H9 (cell line): ENCODE data around the gene ARPC1B. TPM values are rescaled to one million over a fixed set of nuclear protein-coding genes. Genes with fewer than 3 reads are reported as not detected.
"Not testable (repeated sequence)": the region's sequence is repeated elsewhere in the genome, so short reads cannot be mapped to it uniquely, and the experiment has no call there.

ENCODE experiments used
- DNase-seq: peaks from one replicate; pipeline ENCODE4 v3.0.0-alpha.2; 2017
- H2AFZ ChIP-seq: one replicate; pipeline ENCODE4 v1.6.1; 2013; ENCODE audit warnings: mild to moderate bottlenecking, low read length, control low read depth, moderate library complexity
- H2AK5ac ChIP-seq: 2 replicates; pipeline ENCODE4 v1.6.1; 2013; ENCODE audit warnings: low read length, control low read depth, mixed read lengths; ENCODE audit not compliant: insufficient read length
- H2BK120ac ChIP-seq: one replicate; pipeline ENCODE4 v1.6.1; 2013; ENCODE audit warnings: low read depth, mild to moderate bottlenecking, low read length, control low read depth, inconsistent platforms; ENCODE audit not compliant: poor library complexity, severe bottlenecking
- H2BK12ac ChIP-seq: 2 replicates; pipeline ENCODE4 v1.6.1; 2013; ENCODE audit warnings: low read length, control low read depth, mixed read lengths, low read depth; ENCODE audit not compliant: insufficient read length
- H2BK15ac ChIP-seq: 2 replicates; pipeline ENCODE4 v1.6.1; 2013; ENCODE audit warnings: low read depth, low read length, control low read depth
- H2BK20ac ChIP-seq: one replicate; pipeline ENCODE4 v1.6.1; 2013; ENCODE audit warnings: low read depth, mild to moderate bottlenecking, low read length, control low read depth, inconsistent platforms; ENCODE audit not compliant: poor library complexity, severe bottlenecking
- H2BK5ac ChIP-seq: 2 replicates; pipeline ENCODE4 v1.6.1; 2013; ENCODE audit warnings: low read length, control low read depth, mixed read lengths; ENCODE audit not compliant: insufficient read length
- H3K14ac ChIP-seq: 2 replicates; pipeline ENCODE4 v1.6.1; 2013; ENCODE audit warnings: low read length, control low read depth; ENCODE audit not compliant: insufficient read depth
- H3K18ac ChIP-seq: 2 replicates; pipeline ENCODE4 v1.6.1; 2013; ENCODE audit warnings: low read depth, mild to moderate bottlenecking, mixed read lengths, low read length, control low read depth; ENCODE audit not compliant: insufficient read length
- H3K23ac ChIP-seq: 2 replicates; pipeline ENCODE4 v1.6.1; 2013; ENCODE audit warnings: low read length, control low read depth, mixed read lengths, low read depth; ENCODE audit not compliant: insufficient read length
- H3K23me2 ChIP-seq: 2 replicates; pipeline ENCODE4 v1.6.1; 2013; ENCODE audit warnings: low read depth, mild to moderate bottlenecking, mixed read lengths, low read length, control low read depth; ENCODE audit not compliant: insufficient read length, poor library complexity, severe bottlenecking
- H3K27ac ChIP-seq: 2 replicates; pipeline ENCODE4 v1.5.1; 2013; ENCODE audit warnings: low read length, control low read depth, mixed read lengths, low read depth; ENCODE audit not compliant: insufficient read length
- H3K27me3 ChIP-seq: 2 replicates; pipeline ENCODE4 v1.6.1; 2013; ENCODE audit warnings: low read length, control low read depth, inconsistent platforms; ENCODE audit not compliant: insufficient read depth
- H3K4ac ChIP-seq: 2 replicates; pipeline ENCODE4 v1.6.1; 2013; ENCODE audit warnings: low read depth, mild to moderate bottlenecking, control low read depth, inconsistent platforms, low read length, moderate library complexity
- H3K4me1 ChIP-seq: 2 replicates; pipeline ENCODE4 v1.6.1; 2013; ENCODE audit warnings: low read length, control low read depth, inconsistent platforms; ENCODE audit not compliant: insufficient read depth
- H3K4me2 ChIP-seq: 2 replicates; pipeline ENCODE4 v1.6.1; 2013; ENCODE audit warnings: low read length, control low read depth, mixed read lengths; ENCODE audit not compliant: insufficient read length, insufficient read depth
- H3K56ac ChIP-seq: 2 replicates; pipeline ENCODE4 v1.6.1; 2013; ENCODE audit warnings: low read depth, mild to moderate bottlenecking, mixed read lengths, low read length, control low read depth; ENCODE audit not compliant: insufficient read length
- H3K79me1 ChIP-seq: 2 replicates; pipeline ENCODE4 v1.6.1; 2013; ENCODE audit warnings: low read depth, mild to moderate bottlenecking, moderate library complexity, low read length, control low read depth, inconsistent platforms; ENCODE audit not compliant: insufficient read depth, poor library complexity, severe bottlenecking
- H3K79me2 ChIP-seq: 2 replicates; pipeline ENCODE4 v1.6.1; 2013; ENCODE audit warnings: low read length, control low read depth, inconsistent platforms; ENCODE audit not compliant: insufficient read depth
- H3K9ac ChIP-seq: 2 replicates; pipeline ENCODE4 v1.6.1; 2013; ENCODE audit warnings: low read length, control low read depth, mixed read lengths; ENCODE audit not compliant: insufficient read length; ENCODE audit errors: extremely low read depth
- H3K9me3 ChIP-seq: one replicate; pipeline ENCODE4 v1.6.1; 2013; ENCODE audit warnings: low read depth, low read length, inconsistent platforms; ENCODE audit not compliant: control insufficient read depth
- H3T11ph ChIP-seq: one replicate; pipeline ENCODE4 v1.6.1; 2013; ENCODE audit warnings: mild to moderate bottlenecking, low read length, control low read depth, inconsistent platforms
- H4K20me1 ChIP-seq: one replicate; pipeline ENCODE4 v1.6.1; 2013; ENCODE audit not compliant: control insufficient read depth, insufficient read length, insufficient read depth
- H4K5ac ChIP-seq: 2 replicates; pipeline ENCODE4 v1.6.1; 2013; ENCODE audit warnings: low read depth, mild to moderate bottlenecking, mixed read lengths, low read length, control low read depth; ENCODE audit not compliant: insufficient read length
- H4K8ac ChIP-seq: replicated peaks from 2 replicates; pipeline ENCODE4 v1.6.1; 2013; ENCODE audit warnings: low read length, control low read depth, mixed read lengths, low read depth; ENCODE audit not compliant: insufficient read length
- H4K91ac ChIP-seq: 2 replicates; pipeline ENCODE4 v1.6.1; 2013; ENCODE audit warnings: low read depth, mild to moderate bottlenecking, moderate library complexity, mixed read lengths, low read length, control low read depth; ENCODE audit not compliant: insufficient read length
- H3K27ac Mint-ChIP-seq, 3 experiments: 2 replicates in 2 of 3; 3 replicates in 1 of 3; pipeline ENCODE4 v1.8.0; 2020 to 2021; ENCODE audit warnings: mixed read lengths in 3 of 3, mild to moderate bottlenecking in 1 of 3, moderate library complexity in 1 of 3
- H3K27me3 Mint-ChIP-seq: 2 replicates; pipeline ENCODE4 v1.8.0; 2021; ENCODE audit warnings: low read depth, mild to moderate bottlenecking, moderate library complexity, mixed read lengths
- H3K36me3 Mint-ChIP-seq, 3 experiments: 2 replicates in 2 of 3; 3 replicates in 1 of 3; pipeline ENCODE4 v1.8.0; 2020 to 2021; ENCODE audit warnings: low read depth in 3 of 3, mixed read lengths in 3 of 3; ENCODE audit not compliant: insufficient read depth in 1 of 3
- H3K4me1 Mint-ChIP-seq, 2 experiments: 2 replicates each; pipeline ENCODE4 v1.8.0; 2020; ENCODE audit warnings: mixed read lengths in 2 of 2
- H3K4me3 Mint-ChIP-seq, 2 experiments: 2 replicates in 1 of 2; 3 replicates in 1 of 2; pipeline ENCODE4 v1.8.0; 2020 to 2021; ENCODE audit warnings: mild to moderate bottlenecking in 2 of 2, mixed read lengths in 2 of 2, moderate library complexity in 1 of 2
- H3K9me3 Mint-ChIP-seq, 2 experiments: 2 replicates in 1 of 2; 3 replicates in 1 of 2; pipeline ENCODE4 v1.8.0; 2020; ENCODE audit warnings: mild to moderate bottlenecking in 2 of 2, mixed read lengths in 2 of 2, moderate library complexity in 1 of 2
- CTCF ChIP-seq: fragments of 200-600 bp; sonication (generic); conservative IDR thresholded peaks from 3 replicates; pipeline ENCODE4 v1.8.0; 2021; ENCODE audit warnings: antibody characterized with exemption, mild to moderate bottlenecking
- WGBS: extraction: QIAGEN DNeasy Blood & Tissue Kit; methylation state at CpG from one replicate; pipeline ENCODE4 v1.1.7; 2013; ENCODE audit warnings: missing lambda C conversion rate, low lambda C conversion rate, mixed read lengths; ENCODE audit not compliant: insufficient read length; ENCODE audit errors: extremely low coverage; 5-methylcytosine and 5-hydroxymethylcytosine counted together
- total RNA-seq: library from RNA; stranded (reverse); gene quantifications from 2 replicates; pipeline ENCODE4 v1.2.1, GENCODE V29; 2021

ARPC1B gene
- total RNA-seq, 1 experiment from 2014 or later = 56.3 TPM

DNA sequence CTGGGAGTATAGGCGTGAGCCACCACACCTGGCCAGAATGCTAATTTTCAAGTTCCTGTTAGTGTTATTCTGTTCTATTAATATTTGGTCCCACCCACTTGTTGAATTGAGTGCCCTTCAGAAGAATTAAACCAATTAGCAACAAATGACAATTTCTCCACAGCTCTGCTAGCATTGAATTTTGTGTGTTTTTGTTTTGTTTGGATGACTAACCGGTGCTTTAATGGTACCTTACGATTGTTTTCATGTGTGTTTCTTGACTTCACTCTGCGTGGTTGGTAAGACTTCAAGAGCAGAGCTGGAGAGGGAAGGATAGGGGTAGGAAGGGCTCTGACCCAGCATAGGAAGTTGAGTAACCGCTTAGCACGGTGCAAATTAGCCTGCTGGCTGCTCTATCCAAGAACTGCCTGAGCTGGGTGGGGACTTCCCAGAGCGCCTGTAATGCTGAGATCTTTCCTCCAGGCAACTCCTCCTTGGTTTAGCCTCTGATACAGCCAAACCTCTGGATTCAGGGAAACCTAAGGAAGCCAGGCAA is 4.6 kb downstream of the ARPC1B start:
- H2AK5ac ChIP-seq = no peak overlapping the region
- H3K23me2 ChIP-seq = no peaks in the 10 kb centered on the region
- H2BK20ac ChIP-seq = no peak overlapping the region
- peak overlapping the region; percentile 7 for H3K9ac ChIP-seq
- no peaks in the 10 kb centered on the region for H3K9me3 ChIP-seq
- no peak overlapping the region for H3K23ac ChIP-seq
- H4K20me1 ChIP-seq = no peaks in the 10 kb centered on the region
- H3K79me1 ChIP-seq = peaks cover 8% of the 10 kb centered on the region
- no peak overlapping the region for H4K91ac ChIP-seq
- H3K27ac ChIP-seq = no peak overlapping the region
- H3K56ac ChIP-seq = no peak overlapping the region
- no peak overlapping the region for H3K14ac ChIP-seq
- no peaks in the 10 kb centered on the region for H3K79me2 ChIP-seq
- H2BK15ac ChIP-seq = no peak overlapping the region
- H3K27me3 ChIP-seq = no peaks in the 10 kb centered on the region
- no peak overlapping the region for H3T11ph ChIP-seq
- no peak overlapping the region for H4K8ac ChIP-seq
- Mint-ChIP-seq H3K36me3 (peaks cover 7 to 21% (median 7%) of the 10 kb centered on the region in 3 experiments; a peak in 6 of 7 replicates), H3K4me1 (peaks cover 6 to 11% of the 10 kb centered on the region in 2 experiments), H3K9me3 (no peaks in the 10 kb centered on the region), H3K27me3 (no peaks in the 10 kb centered on the region), H3K27ac (peak overlapping the region in 2 of 3 experiments; percentile 49 to 81; a peak in 2 of 7 replicates), H3K4me3 (no peak overlapping the region)
- TF ChIP-seq CTCF = no peak
- WGBS = no CpG with 5 or more reads among the region's 7 CpGs
- no peak overlapping the region for H2BK120ac ChIP-seq
- H2BK5ac ChIP-seq = no peak overlapping the region
- no peak for DNase-seq
- H3K4me2 ChIP-seq = no peak overlapping the region
- no peaks in the 10 kb centered on the region for H3K4me1 ChIP-seq
- H2BK12ac ChIP-seq = no peak overlapping the region
- no peak overlapping the region for H2AFZ ChIP-seq
- no peak overlapping the region for H3K4ac ChIP-seq
- no peak overlapping the region for H4K5ac ChIP-seq
- no peak overlapping the region for H3K18ac ChIP-seq

DNA sequence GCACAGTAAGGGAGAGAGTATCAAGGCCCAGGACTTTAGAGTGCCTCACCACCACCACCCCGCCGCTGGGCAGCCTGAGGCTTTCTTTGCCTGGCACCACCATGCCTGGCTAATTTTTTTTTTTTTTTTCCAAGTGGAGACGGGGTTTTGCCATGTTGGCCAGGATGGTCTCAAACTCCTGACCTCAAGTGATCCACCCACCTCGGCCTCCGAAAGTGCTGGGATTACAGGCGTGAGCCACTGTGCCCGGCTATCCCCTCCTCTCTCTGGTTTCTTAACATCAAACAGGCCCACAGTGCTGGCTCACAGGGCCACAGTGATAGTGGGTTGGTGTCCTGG is 5.1 kb downstream of the ARPC1B start:
- not testable (repeated sequence) for H2BK12ac ChIP-seq, H4K91ac ChIP-seq, H3K23ac ChIP-seq, H4K8ac ChIP-seq, H3K9ac ChIP-seq, H2AFZ ChIP-seq, H3K27ac ChIP-seq, H4K5ac ChIP-seq, H2AK5ac ChIP-seq, H4K20me1 ChIP-seq, H3K56ac ChIP-seq, H3K14ac ChIP-seq, H3K4ac ChIP-seq, DNase-seq, H2BK5ac ChIP-seq, H3K4me1 ChIP-seq, H3K27me3 Mint-ChIP-seq, H2BK120ac ChIP-seq, H3K9me3 Mint-ChIP-seq, H3K79me2 ChIP-seq, H3T11ph ChIP-seq, H3K79me1 ChIP-seq, H3K23me2 ChIP-seq, H3K18ac ChIP-seq, H2BK20ac ChIP-seq, H3K9me3 ChIP-seq, H3K27me3 ChIP-seq, H2BK15ac ChIP-seq, H3K4me2 ChIP-seq
- H3K4me1 Mint-ChIP-seq = peaks cover 6 to 11% of the 10 kb centered on the region in 2 experiments
- H3K4me3 Mint-ChIP-seq = peak overlapping the region in 1 of 2 experiments; percentile 28; a peak in 1 of 5 replicates
- peak overlapping the region in 2 of 3 experiments; percentile 57 to 78; a peak in 3 of 7 replicates for H3K27ac Mint-ChIP-seq
- peaks cover 7 to 21% (median 7%) of the 10 kb centered on the region in 3 experiments; a peak in 6 of 7 replicates for H3K36me3 Mint-ChIP-seq
- no CpG with 5 or more reads among the region's 7 CpGs for WGBS
